OCI-LY7 (cell line): ENCODE data around the gene MMAB. TPM values are rescaled to one million over a fixed set of nuclear protein-coding genes. Genes with fewer than 3 reads are reported as not detected.

Experiments used
- BruUV-seq: library from RNA; stranded (reverse); fragments of 400-500 nt; replicated peaks from 2 replicates; lab custom pipeline; 2021; lab: Mats Ljungman, UMichigan
- CTCF ChIA-PET: fragments of 300-600 bp; sonication (Branson Sonifier 250); formaldehyde crosslinking; loops from one replicate; lab custom pipeline; 2022; ENCODE audit warnings: antibody characterized with exemption; ENCODE audit not compliant: unreplicated experiment; lab: Charles Lee
- POLR2A ChIA-PET: fragments of 300-600 bp; sonication (Branson Sonifier 250); formaldehyde crosslinking; loops from one replicate; lab custom pipeline; 2022; ENCODE audit warnings: antibody characterized with exemption; lab: Charles Lee
- DNase-seq: peaks from one replicate; pipeline ENCODE4 v3.0.0-alpha.2; 2015; ENCODE audit warnings: low spot score
- H2AFZ ChIP-seq: fragments of 200-600 bp; sonication (generic), shearing (Covaris generic); 2 replicates; pipeline ENCODE4 v1.6.1; 2014; ENCODE audit warnings: mild to moderate bottlenecking, antibody characterized with exemption, low read length, moderate library complexity
- H3K27ac ChIP-seq: fragments of 200-600 bp; sonication (generic); 2 replicates; pipeline ENCODE4 v1.5.1; 2014; ENCODE audit warnings: mixed run types, low read depth, mild to moderate bottlenecking, moderate library complexity, low read length, inconsistent platforms; ENCODE audit not compliant: poor library complexity, severe bottlenecking
- H3K36me3 ChIP-seq: fragments of 200-600 bp; sonication (generic); 2 replicates; pipeline ENCODE4 v1.6.1; 2014; ENCODE audit warnings: mild to moderate bottlenecking, antibody characterized with exemption, low read length, moderate library complexity, mixed read lengths; ENCODE audit not compliant: insufficient read depth
- H3K4me1 ChIP-seq: fragments of 200-600 bp; sonication (generic); 2 replicates; pipeline ENCODE4 v1.5.1; 2014; ENCODE audit warnings: mild to moderate bottlenecking, low read length; ENCODE audit not compliant: insufficient read depth, poor library complexity, severe bottlenecking
- H3K4me2 ChIP-seq: fragments of 200-600 bp; sonication (generic); 2 replicates; pipeline ENCODE4 v1.6.1; 2014; ENCODE audit warnings: mild to moderate bottlenecking, low read length
- H3K4me3 ChIP-seq: fragments of 200-600 bp; sonication (generic); 2 replicates; pipeline ENCODE4 v1.5.1; 2014; ENCODE audit warnings: mild to moderate bottlenecking, low read depth, low read length; ENCODE audit not compliant: poor library complexity, severe bottlenecking
- H3K79me2 ChIP-seq: fragments of 200-600 bp; sonication (generic); 2 replicates; pipeline ENCODE4 v1.6.1; 2016; ENCODE audit warnings: low read depth, mild to moderate bottlenecking, low read length, moderate library complexity, mixed read lengths; ENCODE audit not compliant: insufficient read depth
- H3K9me2 ChIP-seq: fragments of 200-600 bp; sonication (generic); 2 replicates; pipeline ENCODE4 v1.6.1; 2016; ENCODE audit warnings: mild to moderate bottlenecking, low read length, mixed read lengths; ENCODE audit not compliant: insufficient read depth
- H3K9me3 ChIP-seq: fragments of 200-600 bp; sonication (generic); 2 replicates; pipeline ENCODE4 v1.6.1; 2014; ENCODE audit warnings: mild to moderate bottlenecking, mixed run types, low read length, mixed read lengths
- H4K20me1 ChIP-seq: fragments of 200-600 bp; sonication (generic); 2 replicates; pipeline ENCODE4 v1.6.1; 2014; ENCODE audit warnings: mild to moderate bottlenecking, antibody characterized with exemption, low read length, moderate library complexity, mixed read lengths; ENCODE audit not compliant: insufficient read depth
- CTCF ChIP-seq: fragments of 200-600 bp; sonication (generic); conservative IDR thresholded peaks from 2 replicates; pipeline ENCODE4 v1.5.1; 2014; ENCODE audit warnings: mild to moderate bottlenecking, antibody characterized with exemption, low read length, moderate library complexity, mixed read lengths
- EZH2phosphoT487 ChIP-seq: fragments of 200-600 bp; sonication (generic); IDR thresholded peaks from 2 replicates; pipeline ENCODE4 v1.6.1; 2018; ENCODE audit warnings: low read depth, borderline replicate concordance, mild to moderate bottlenecking, mixed run types, antibody characterized with exemption, low read length, moderate library complexity, mixed read lengths
- intact Hi-C: fragments of 100-400 bp; cut with micrococcal nuclease; formaldehyde crosslinking; loops from one replicate; pipeline ENCODE4 v1.10.0; 2022; ENCODE audit not compliant: unreplicated experiment
- total RNA-seq, 2 experiments: library from RNA; depleted of rRNA in 1 of 2; stranded (reverse); fragments of >200 nt in 1 of 2; shearing (Covaris generic) in 1 of 2; gene quantifications; 2 replicates each; pipeline ENCODE4 v1.2.3, GENCODE V29; 2014 to 2022

Gene MMAB
- total RNA-seq, 2 experiments from 2014 or later, result 59.8 to 90.0 TPM

GRCh38 chr12:109557805-109558204 lies 15.5 kb downstream of the MMAB start:
- intact Hi-C loops, result no loop called here
- Histone ChIP-seq H3K9me2 (no peaks in the 10 kb centered on the region), H3K4me3 (no peak overlapping the region), H3K27ac (no peak overlapping the region), H3K79me2 (no peaks in the 10 kb centered on the region), H3K4me1 (no peaks in the 10 kb centered on the region), H3K4me2 (no peak overlapping the region), H3K9me3 (peaks cover 10% of the 10 kb centered on the region; the same call in 1 of the 2 replicates), H2AFZ (no peak overlapping the region), H3K36me3 (peaks cover 14% of the 10 kb centered on the region), H4K20me1 (no peaks in the 10 kb centered on the region)
- CTCF ChIA-PET, result no interaction called here
- TF ChIP-seq CTCF (no peak), EZH2phosphoT487 (no peak)
- DNase-seq, result no peak
- POLR2A ChIA-PET, result interaction anchor here (1.0 kb wide), 1 partner anchor 16 kb away, joined by 3 read pairs; the partner anchor contains the start of gene MVK
- no TSS peak for BruUV-seq

GRCh38 chr12:109557200-109557599 lies 16.1 kb downstream of the MMAB start:
- no peak overlapping the region for H3K27ac ChIP-seq
- H3K4me2 ChIP-seq, result no peak overlapping the region
- no peak overlapping the region for H3K4me3 ChIP-seq
- intact Hi-C loops, result no loop called here
- H4K20me1 ChIP-seq, result no peaks in the 10 kb centered on the region
- peaks cover 8% of the 10 kb centered on the region for H3K36me3 ChIP-seq
- H3K9me3 ChIP-seq, result peaks cover 5% of the 10 kb centered on the region; the same call in 1 of the 2 replicates
- H3K4me1 ChIP-seq, result no peaks in the 10 kb centered on the region
- POLR2A ChIA-PET, result interaction anchor here (1.0 kb wide), 1 partner anchor 17 kb away, joined by 3 read pairs; the partner anchor contains the start of gene MVK
- H3K9me2 ChIP-seq, result no peaks in the 10 kb centered on the region
- no peak for TF ChIP-seq EZH2phosphoT487
- no peak for TF ChIP-seq CTCF
- CTCF ChIA-PET, result no interaction called here
- H3K79me2 ChIP-seq, result no peaks in the 10 kb centered on the region
- H2AFZ ChIP-seq, result no peak overlapping the region
- no TSS peak for BruUV-seq
- no peak for DNase-seq

GRCh38 chr12:109555431-109556315 lies 17.6 kb downstream of the MMAB start:
- BruUV-seq, result no TSS peak
- intact Hi-C loops, result no loop called here
- TF ChIP-seq CTCF (no peak), EZH2phosphoT487 (no peak)
- no peak overlapping the region for H3K4me3 ChIP-seq
- no peaks in the 10 kb centered on the region for H4K20me1 ChIP-seq
- no peaks in the 10 kb centered on the region for H3K9me2 ChIP-seq
- no peaks in the 10 kb centered on the region for H3K9me3 ChIP-seq
- H3K4me2 ChIP-seq, result no peak overlapping the region
- H3K36me3 ChIP-seq, result no peaks in the 10 kb centered on the region
- ChIA-PET CTCF (no interaction called here), POLR2A (interaction anchor here (0.6 to 1.0 kb wide), 2 partner anchors 17 to 454 kb away, joined by 3 read pairs; no protein-coding TSS in a partner anchor)
- H3K27ac ChIP-seq, result no peak overlapping the region
- H2AFZ ChIP-seq, result no peak overlapping the region
- no peaks in the 10 kb centered on the region for H3K4me1 ChIP-seq
- H3K79me2 ChIP-seq, result no peaks in the 10 kb centered on the region
- DNase-seq, result no peak
